ENCODE data around the gene MT1F. TPM values are rescaled to one million over a fixed set of nuclear protein-coding genes. Genes with fewer than 3 reads are reported as not detected.

Gene MT1F
- polyA plus RNA-seq, 1 donor (not counting 4 experiments of a cell fraction or from before 2014, with no cell fraction given), result 2.3 TPM

- Histone ChIP-seq H3K79me2 (ENCODE audit: control insufficient read depth, insufficient read depth, low read length) (no peaks in the 10 kb centered on the region), H4K20me1 (ENCODE audit: control insufficient read depth, extremely low read depth, insufficient read depth, low read length) (no peaks in the 10 kb centered on the region), H3K4me1 (ENCODE audit: control insufficient read depth, extremely low read depth, insufficient read depth, low read length) (peaks cover 4% of the 10 kb centered on the region), H3K9me1 (ENCODE audit: control insufficient read depth, extremely low read depth, insufficient read depth, low read length) (no peaks in the 10 kb centered on the region), H3K27me3 (ENCODE audit: control insufficient read depth, extremely low read depth, insufficient read depth, low read length) (peaks cover 36% of the 10 kb centered on the region), H3K4me3 (ENCODE audit: control insufficient read depth in 2 of 3, extremely low read depth in 1 of 3, insufficient read depth in 2 of 3, low read depth in 1 of 3, low read length in 3 of 3) (no peak overlapping the region), H3K9ac (ENCODE audit: control insufficient read depth, extremely low read depth, insufficient read depth, low read length) (no peak overlapping the region), H2AFZ (ENCODE audit: control insufficient read depth, low read length) (no peak overlapping the region), H3K27ac (ENCODE audit: control insufficient read depth, insufficient read depth, low read length) (no peak overlapping the region), H3K4me2 (ENCODE audit: control insufficient read depth, extremely low read depth, insufficient read depth, low read depth, low read length) (no peak overlapping the region), H3K36me3 (ENCODE audit: control insufficient read depth in 2 of 2, extremely low read depth in 1 of 2, insufficient read depth in 2 of 2, low read length in 2 of 2) (no peaks in the 10 kb centered on the region), H3K9me3 (ENCODE audit: control insufficient read depth, low read depth, low read length) (no peaks in the 10 kb centered on the region)
- no peak for TF ChIP-seq EZH2 (IDR thresholded peaks at IDR 0.05; ENCODE audit: low read length)
- no peak for TF ChIP-seq CTCF (optimal IDR thresholded peaks at IDR 0.05 in 1 of 3, IDR thresholded peaks at IDR 0.05 in 1 of 3, conservative IDR thresholded peaks at IDR 0.05 in 1 of 3; ENCODE audit: extremely low read depth in 1 of 3, insufficient read depth in 2 of 3, low read length in 3 of 3)
- dilution Hi-C loops (cut with MboI; ENCODE audit: extremely low pct_ligation_motif_present, low sequenced_read_pairs), result no loop called here
- DNase-seq (ENCODE audit: low read depth, low spot score) (no peak), FAIRE-seq (no peak)
Measured at GRCh38 chr16:56640076-56640475, 17.7 kb upstream of the MT1F start.

GRCh38 chr16:56641166-56641565 lies 16.6 kb upstream of the MT1F start:
- dilution Hi-C loops (cut with MboI; ENCODE audit: extremely low pct_ligation_motif_present, low sequenced_read_pairs), result no loop called here
- Histone ChIP-seq H3K4me2 (ENCODE audit: control insufficient read depth, extremely low read depth, insufficient read depth, low read depth, low read length) (no peak overlapping the region), H3K27ac (ENCODE audit: control insufficient read depth, insufficient read depth, low read length) (no peak overlapping the region), H2AFZ (ENCODE audit: control insufficient read depth, low read length) (no peak overlapping the region), H3K79me2 (ENCODE audit: control insufficient read depth, insufficient read depth, low read length) (no peaks in the 10 kb centered on the region), H3K9ac (ENCODE audit: control insufficient read depth, extremely low read depth, insufficient read depth, low read length) (no peak overlapping the region), H3K27me3 (ENCODE audit: control insufficient read depth, extremely low read depth, insufficient read depth, low read length) (peaks cover 25% of the 10 kb centered on the region), H3K9me3 (ENCODE audit: control insufficient read depth, low read depth, low read length) (no peaks in the 10 kb centered on the region), H3K9me1 (ENCODE audit: control insufficient read depth, extremely low read depth, insufficient read depth, low read length) (no peaks in the 10 kb centered on the region), H3K4me1 (ENCODE audit: control insufficient read depth, extremely low read depth, insufficient read depth, low read length) (peaks cover 4% of the 10 kb centered on the region), H4K20me1 (ENCODE audit: control insufficient read depth, extremely low read depth, insufficient read depth, low read length) (no peaks in the 10 kb centered on the region), H3K36me3 (ENCODE audit: control insufficient read depth in 2 of 2, extremely low read depth in 1 of 2, insufficient read depth in 2 of 2, low read length in 2 of 2) (no peaks in the 10 kb centered on the region), H3K4me3 (ENCODE audit: control insufficient read depth in 2 of 3, extremely low read depth in 1 of 3, insufficient read depth in 2 of 3, low read depth in 1 of 3, low read length in 3 of 3) (no peak overlapping the region)
- TF ChIP-seq CTCF (optimal IDR thresholded peaks at IDR 0.05 in 1 of 3, IDR thresholded peaks at IDR 0.05 in 1 of 3, conservative IDR thresholded peaks at IDR 0.05 in 1 of 3; ENCODE audit: extremely low read depth in 1 of 3, insufficient read depth in 2 of 3, low read length in 3 of 3), result no peak
- no peak for TF ChIP-seq EZH2 (IDR thresholded peaks at IDR 0.05; ENCODE audit: low read length)
- DNase-seq (ENCODE audit: low read depth, low spot score) (no peak), FAIRE-seq (no peak)
